CD4-positive, alpha-beta T cell (primary cell): ENCODE results near the gene SMC6. TPM values are rescaled to one million over a fixed set of nuclear protein-coding genes. Genes with fewer than 3 reads are reported as not detected.

Experiments used
- ATAC-seq: fragments of 200-7000 bp; cut with Tn5 transposase; one replicate; pipeline ENCODE4 v1.10.0; 2022; ENCODE audit warnings: mild to moderate bottlenecking; ENCODE audit not compliant: poor library complexity
- CTCF ChIA-PET: fragments of 350-600 bp; sonication (Branson Sonifier 250); formaldehyde crosslinking; loops from one replicate; lab custom pipeline; 2021; ENCODE audit warnings: antibody characterized with exemption, inconsistent platforms; lab: Charles Lee
- POLR2A ChIA-PET: fragments of 350-600 bp; sonication (Branson Sonifier 250); formaldehyde crosslinking; loops from one replicate; lab custom pipeline; 2021; ENCODE audit warnings: antibody characterized with exemption, inconsistent platforms; lab: Charles Lee
- DNase-seq, 14 experiments: peaks; one replicate each; pipeline ENCODE4 v3.0.0-alpha.2; 2013 to 2020; ENCODE audit warnings: mixed read lengths in 2 of 14
- H3K27ac ChIP-seq, 2 donors: one replicate each; pipeline versions ENCODE4 v1.5.1 to v1.7.0; 2013; ENCODE audit warnings: low read length in 2 of 2, low read depth in 1 of 2, mild to moderate bottlenecking in 1 of 2
- H3K27me3 ChIP-seq, 2 experiments: 1 replicate in 1 of 2; 2 replicates in 1 of 2; pipeline versions ENCODE4 v1.6.1 to v1.7.0; 2013; ENCODE audit warnings: low read length in 2 of 2, control low read depth in 1 of 2, mild to moderate bottlenecking in 1 of 2, moderate library complexity in 1 of 2; ENCODE audit not compliant: insufficient read depth in 2 of 2, control insufficient read depth in 1 of 2
- H3K36me3 ChIP-seq: one replicate; pipeline ENCODE4 v1.6.1; 2013; ENCODE audit warnings: low read length, control low read depth; ENCODE audit not compliant: insufficient read depth
- H3K4me1 ChIP-seq: one replicate; pipeline ENCODE4 v1.6.1; 2013; ENCODE audit warnings: low read length, control low read depth; ENCODE audit not compliant: insufficient read depth
- H3K4me3 ChIP-seq: one replicate; pipeline ENCODE4 v1.5.1; 2013; ENCODE audit warnings: mild to moderate bottlenecking, low read length, moderate library complexity
- H3K9me3 ChIP-seq, 2 experiments: 1 replicate in 1 of 2; 2 replicates in 1 of 2; pipeline versions ENCODE4 v1.6.1 to v1.7.0; 2013; ENCODE audit warnings: low read length in 2 of 2, mild to moderate bottlenecking in 2 of 2, control low read depth in 1 of 2, moderate library complexity in 1 of 2; ENCODE audit not compliant: control insufficient read depth in 1 of 2, insufficient read depth in 1 of 2
- H3K27ac Mint-ChIP-seq: one replicate; pipeline ENCODE4 v1.8.0; 2020; ENCODE audit warnings: mixed read lengths
- H3K27me3 Mint-ChIP-seq: one replicate; pipeline ENCODE4 v1.8.0; 2021; ENCODE audit warnings: mixed read lengths
- H3K36me3 Mint-ChIP-seq: one replicate; pipeline ENCODE4 v1.8.0; 2021; ENCODE audit warnings: low read depth, mixed read lengths
- H3K4me1 Mint-ChIP-seq: one replicate; pipeline ENCODE4 v1.8.0; 2021; ENCODE audit warnings: low read depth, mixed read lengths
- H3K4me3 Mint-ChIP-seq: one replicate; pipeline ENCODE4 v1.8.0; 2020; ENCODE audit warnings: mild to moderate bottlenecking, mixed read lengths
- H3K9me3 Mint-ChIP-seq: one replicate; pipeline ENCODE4 v1.8.0; 2020; ENCODE audit warnings: mixed read lengths
- CTCF ChIP-seq: fragments of 200-600 bp; IDR thresholded peaks from one replicate; pipeline ENCODE4 v1.8.0; 2022; ENCODE audit warnings: antibody characterized with exemption, mild to moderate bottlenecking
- intact Hi-C, 2 experiments: fragments of 100-400 bp; cut with DNase I in 1 of 2; cut with micrococcal nuclease in 1 of 2; formaldehyde crosslinking; loops; one replicate each; pipeline versions ENCODE4 v1.15.1 to v1.9.0; 2023 to 2025; cut with DNase I, micrococcal nuclease
- total RNA-seq, 174 experiments: library from RNA in 2 of 174; stranded (reverse) in 2 of 174; gene quantifications; one replicate each; pipeline ENCODE4 v1.2.3 and lab custom pipeline; 2021 to 2026

Gene SMC6
- total RNA-seq, 2 experiments from 2014 or later: 7.1 to 7.8 TPM

- POLR2A ChIA-PET: no interaction called here
- DNase-seq: no peak
- intact Hi-C loops: no loop called here
These were observed 45.1 kb downstream of the SMC6 start for GRCh38 chr2:17708501-17708900.

GRCh38 chr2:17706845-17707244 is 46.8 kb downstream of the SMC6 start:
- no peaks in the 10 kb centered on the region for H3K4me1 Mint-ChIP-seq
- ChIA-PET CTCF (no interaction called here), POLR2A (no interaction called here)
- no peak for TF ChIP-seq CTCF
- peaks cover 29% of the 10 kb centered on the region for H3K36me3 ChIP-seq
- no peaks in the 10 kb centered on the region for H3K9me3 ChIP-seq
- no peaks in the 10 kb centered on the region for H3K9me3 Mint-ChIP-seq
- no peak for ATAC-seq
- no peaks in the 10 kb centered on the region for H3K27me3 ChIP-seq
- H3K4me3 Mint-ChIP-seq: no peak overlapping the region
- no peak overlapping the region for H3K4me3 ChIP-seq
- H3K36me3 Mint-ChIP-seq: peaks cover 50% of the 10 kb centered on the region
- no peak for DNase-seq
- intact Hi-C loops: no loop called here
- no peak overlapping the region for H3K27ac ChIP-seq
- no peaks in the 10 kb centered on the region for H3K27me3 Mint-ChIP-seq
- H3K27ac Mint-ChIP-seq: no peak overlapping the region
- no peaks in the 10 kb centered on the region for H3K4me1 ChIP-seq

More at GRCh38 chr2:17708501-17708900, 45.1 kb downstream of the SMC6 start:
- no peaks in the 10 kb centered on the region for H3K4me1 Mint-ChIP-seq
- H3K9me3 Mint-ChIP-seq: no peaks in the 10 kb centered on the region
- H3K27me3 Mint-ChIP-seq: no peaks in the 10 kb centered on the region
- TF ChIP-seq CTCF: no peak
- Histone ChIP-seq H3K4me1 (no peaks in the 10 kb centered on the region), H3K36me3 (peaks cover 38% of the 10 kb centered on the region), H3K27ac (no peak overlapping the region), H3K27me3 (no peaks in the 10 kb centered on the region), H3K4me3 (no peak overlapping the region), H3K9me3 (no peaks in the 10 kb centered on the region)
- no peak overlapping the region for H3K27ac Mint-ChIP-seq
- ATAC-seq: no peak
- no peak overlapping the region for H3K4me3 Mint-ChIP-seq
- peaks cover 55% of the 10 kb centered on the region for H3K36me3 Mint-ChIP-seq
- CTCF ChIA-PET: interaction anchor here (1.3 kb wide), 1 partner anchor 11 kb away, joined by 8 read pairs; no protein-coding TSS in a partner anchor

- Histone ChIP-seq H3K27ac (no peak overlapping the region), H3K27me3 (no peaks in the 10 kb centered on the region), H3K4me3 (no peak overlapping the region), H3K4me1 (no peaks in the 10 kb centered on the region), H3K36me3 (peaks cover 39% of the 10 kb centered on the region), H3K9me3 (no peaks in the 10 kb centered on the region)
- H3K4me1 Mint-ChIP-seq: no peaks in the 10 kb centered on the region
- no peak for TF ChIP-seq CTCF
- ChIA-PET POLR2A (no interaction called here), CTCF (interaction anchor here (1.4 kb wide), 1 partner anchor 8 kb away, joined by 3 read pairs; no protein-coding TSS in a partner anchor)
- no peak for DNase-seq
- ATAC-seq: no peak
- no peak overlapping the region for H3K27ac Mint-ChIP-seq
- intact Hi-C loops: no loop called here
- H3K9me3 Mint-ChIP-seq: no peaks in the 10 kb centered on the region
- no peak overlapping the region for H3K4me3 Mint-ChIP-seq
- no peaks in the 10 kb centered on the region for H3K27me3 Mint-ChIP-seq
- H3K36me3 Mint-ChIP-seq: peaks cover 85% of the 10 kb centered on the region
These were observed 62.8 kb downstream of the SMC6 start for GRCh38 chr2:17690776-17691175.
